Psoas muscle (tissue), 8 donors: ENCODE results near the gene SCN3A. TPM values are rescaled to one million over a fixed set of nuclear protein-coding genes. Genes with fewer than 3 reads are reported as not detected.

Experiments used
- ATAC-seq, 4 donors: fragments of 200-7000 bp; cut with Tn5 transposase; one replicate each; pipeline ENCODE4 v1.9.1; 2020; ENCODE audit warnings: moderate library complexity in 3 of 4, mild to moderate bottlenecking in 2 of 4
- DNase-seq, 2 donors: peaks; one replicate each; pipeline ENCODE4 v3.0.0-alpha.2; 2020
- H3K27ac ChIP-seq: fragments of 200-600 bp; one replicate; pipeline ENCODE4 v1.8.0; 2022
- H3K27me3 ChIP-seq, 3 donors: fragments of 200-600 bp in 1 of 3; one replicate each; pipeline versions ENCODE4 v1.6.1 to v1.8.0; 2013 to 2022; ENCODE audit warnings: low read length in 2 of 3, mild to moderate bottlenecking in 2 of 3, moderate library complexity in 1 of 3; ENCODE audit not compliant: insufficient read depth in 3 of 3
- H3K36me3 ChIP-seq, 2 donors: fragments of 200-600 bp in 1 of 2; one replicate each; pipeline versions ENCODE4 v1.6.1 to v1.8.0; 2013 to 2022; ENCODE audit warnings: low read depth in 1 of 2, mild to moderate bottlenecking in 1 of 2, moderate library complexity in 1 of 2; ENCODE audit not compliant: insufficient read depth in 1 of 2
- H3K4me1 ChIP-seq: fragments of 200-600 bp; one replicate; pipeline ENCODE4 v1.8.0; 2022
- H3K4me3 ChIP-seq: fragments of 200-600 bp; one replicate; pipeline ENCODE4 v1.8.0; 2022; ENCODE audit warnings: mild to moderate bottlenecking
- H3K9me3 ChIP-seq: fragments of 200-600 bp; one replicate; pipeline ENCODE4 v1.8.0; 2022
- WGBS, 3 donors: extraction: QIAGEN DNeasy Blood & Tissue Kit; methylation state at CpG; one replicate each; pipeline versions ENCODE4 v1.1.6 to v1.1.7; 2013; 5-methylcytosine and 5-hydroxymethylcytosine counted together
- intact Hi-C, 2 donors: fragments of 100-400 bp; cut with DNase I; formaldehyde crosslinking; loops; one replicate each; pipeline versions ENCODE4 v1.11.0 to v1.14.2; 2022
- polyA plus RNA-seq, 3 donors: library from polyadenylated mRNA; stranded (reverse); fragments of 200-250 nt; gene quantifications; one replicate each; pipeline ENCODE4 v1.2.3, GENCODE V29; 2013
- total RNA-seq, 4 donors: library from RNA; stranded (reverse); fragmentation: NEBNext Ultra II Directional in 2 of 4; extraction: Animal tissue kit (Norgen Biotek cat#: 25700) in 2 of 4; gene quantifications; one replicate each; pipeline versions ENCODE4 v1.2.1 to v1.2.4, GENCODE V29; 2021 to 2023
- TF ChIP-seq, protein P1 (sequence below): fragments of 200-600 bp; IDR thresholded peaks from one replicate; pipeline ENCODE4 v1.8.0; 2022; ENCODE audit warnings: antibody characterized with exemption
- donor health status: healthy with polysubstance abuse.
- donor health status: DM: no; HTN: no; CAD: no; lungs with moderate emphysema.
- donor health status: Bipolar disorder and iron deficiency.
- donor health status: healthy.
- donor health status: DM: yes; HTN: yes; CAD: no.
- donor health status: DM: no; HTN: no; CAD: no.
- donor health status: DM: no; HTN: no; CAD: no.
- donor health status: DM: yes; HTN: yes; CAD: no.

Gene SCN3A
- total and polyA plus RNA-seq, 7 donors: 0.10 to 1.7 (median 0.58) TPM

DNA sequence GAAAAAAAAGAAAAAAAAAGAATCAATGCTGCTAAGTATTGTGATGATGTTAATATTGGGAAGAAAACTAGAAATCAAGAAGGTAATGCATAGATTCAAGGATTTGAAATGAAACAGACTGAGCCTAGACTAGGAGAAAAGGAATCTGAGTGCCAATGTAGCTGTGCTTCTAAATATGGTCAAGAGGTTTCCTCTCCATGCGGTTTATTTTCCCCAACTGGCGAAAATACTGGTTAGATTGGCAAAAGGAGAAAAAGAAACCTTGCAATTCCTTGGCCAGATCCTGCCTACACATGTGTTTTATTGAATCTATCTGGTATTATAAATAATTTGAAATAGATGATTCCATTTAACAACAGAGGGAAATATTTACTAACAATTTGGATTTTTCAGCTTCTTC, 5.7 kb downstream of the SCN3A start:
- Histone ChIP-seq H3K27ac (no peak overlapping the region), H3K4me1 (no peaks in the 10 kb centered on the region), H3K27me3 (no peaks in the 10 kb centered on the region), H3K9me3 (no peaks in the 10 kb centered on the region), H3K36me3 (no peaks in the 10 kb centered on the region), H3K4me3 (no peak overlapping the region)
- 52 to 68% (median 60%) methylated on average over 2 of the region's 2 CpGs for WGBS, 3 donors
- intact Hi-C loops: no loop called here
- DNase-seq (no peak), ATAC-seq (no peak)
- TF ChIP-seq, protein P1, sequence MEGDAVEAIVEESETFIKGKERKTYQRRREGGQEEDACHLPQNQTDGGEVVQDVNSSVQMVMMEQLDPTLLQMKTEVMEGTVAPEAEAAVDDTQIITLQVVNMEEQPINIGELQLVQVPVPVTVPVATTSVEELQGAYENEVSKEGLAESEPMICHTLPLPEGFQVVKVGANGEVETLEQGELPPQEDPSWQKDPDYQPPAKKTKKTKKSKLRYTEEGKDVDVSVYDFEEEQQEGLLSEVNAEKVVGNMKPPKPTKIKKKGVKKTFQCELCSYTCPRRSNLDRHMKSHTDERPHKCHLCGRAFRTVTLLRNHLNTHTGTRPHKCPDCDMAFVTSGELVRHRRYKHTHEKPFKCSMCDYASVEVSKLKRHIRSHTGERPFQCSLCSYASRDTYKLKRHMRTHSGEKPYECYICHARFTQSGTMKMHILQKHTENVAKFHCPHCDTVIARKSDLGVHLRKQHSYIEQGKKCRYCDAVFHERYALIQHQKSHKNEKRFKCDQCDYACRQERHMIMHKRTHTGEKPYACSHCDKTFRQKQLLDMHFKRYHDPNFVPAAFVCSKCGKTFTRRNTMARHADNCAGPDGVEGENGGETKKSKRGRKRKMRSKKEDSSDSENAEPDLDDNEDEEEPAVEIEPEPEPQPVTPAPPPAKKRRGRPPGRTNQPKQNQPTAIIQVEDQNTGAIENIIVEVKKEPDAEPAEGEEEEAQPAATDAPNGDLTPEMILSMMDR: no peak

DNA sequence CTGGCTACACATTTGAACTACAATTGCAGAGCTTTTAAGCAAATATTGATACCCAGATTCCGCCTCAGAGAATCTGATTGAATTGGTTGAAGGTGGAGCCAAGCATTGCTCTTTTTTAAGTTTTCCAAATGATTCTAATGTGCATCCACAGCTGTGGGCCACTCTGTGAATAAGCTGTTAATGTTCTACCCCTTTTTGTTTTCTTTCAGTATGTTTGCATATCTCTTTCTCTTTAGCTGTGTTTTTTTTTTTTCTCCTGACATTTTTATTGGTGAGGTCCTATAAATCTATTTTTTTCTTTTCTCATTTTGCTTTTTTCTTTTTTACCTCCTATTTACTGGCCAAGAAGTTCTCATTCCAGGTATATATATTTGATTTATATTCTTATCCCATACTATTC, 6.5 kb downstream of the SCN3A start:
- intact Hi-C loops: no loop called here
- no peaks in the 10 kb centered on the region for H3K9me3 ChIP-seq
- no peaks in the 10 kb centered on the region for H3K27me3 ChIP-seq
- H3K27ac ChIP-seq: no peak overlapping the region
- no peaks in the 10 kb centered on the region for H3K4me1 ChIP-seq
- WGBS, 3 donors: 87 to 96% (median 94%) methylated on average over 1 of the region's 1 CpG
- no peaks in the 10 kb centered on the region for H3K36me3 ChIP-seq
- TF ChIP-seq, protein P1: no peak
- H3K4me3 ChIP-seq: no peak overlapping the region
- ATAC-seq: no peak
- DNase-seq: no peak

DNA sequence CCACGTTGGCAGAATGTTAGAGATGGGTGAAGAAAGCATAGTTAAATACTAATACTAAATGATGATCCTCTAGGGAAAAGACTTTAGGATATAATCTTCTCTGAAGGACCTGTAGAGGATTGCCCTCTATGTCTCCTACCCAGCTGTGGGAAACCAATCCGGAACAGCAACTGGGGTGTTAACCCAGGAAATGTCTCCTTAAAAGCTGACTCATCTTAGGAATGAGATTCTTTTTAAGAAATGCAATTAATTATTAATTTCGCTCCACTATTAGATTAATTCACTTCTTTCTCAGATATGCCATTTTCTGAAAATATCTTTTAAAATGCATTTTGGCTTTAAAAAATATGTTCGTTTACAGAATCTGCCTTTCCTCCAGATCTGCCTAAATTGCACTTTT, 7.4 kb downstream of the SCN3A start:
- WGBS, 3 donors: 72 to 80% (median 74%) methylated on average over 4 of the region's 4 CpGs
- no peaks in the 10 kb centered on the region for H3K4me1 ChIP-seq
- intact Hi-C loops: no loop called here
- ATAC-seq (no peak), DNase-seq (no peak)
- no peak overlapping the region for H3K4me3 ChIP-seq
- H3K27ac ChIP-seq: no peak overlapping the region
- H3K36me3 ChIP-seq: no peaks in the 10 kb centered on the region
- no peaks in the 10 kb centered on the region for H3K9me3 ChIP-seq
- TF ChIP-seq, protein P1: no peak
- no peaks in the 10 kb centered on the region for H3K27me3 ChIP-seq

DNA sequence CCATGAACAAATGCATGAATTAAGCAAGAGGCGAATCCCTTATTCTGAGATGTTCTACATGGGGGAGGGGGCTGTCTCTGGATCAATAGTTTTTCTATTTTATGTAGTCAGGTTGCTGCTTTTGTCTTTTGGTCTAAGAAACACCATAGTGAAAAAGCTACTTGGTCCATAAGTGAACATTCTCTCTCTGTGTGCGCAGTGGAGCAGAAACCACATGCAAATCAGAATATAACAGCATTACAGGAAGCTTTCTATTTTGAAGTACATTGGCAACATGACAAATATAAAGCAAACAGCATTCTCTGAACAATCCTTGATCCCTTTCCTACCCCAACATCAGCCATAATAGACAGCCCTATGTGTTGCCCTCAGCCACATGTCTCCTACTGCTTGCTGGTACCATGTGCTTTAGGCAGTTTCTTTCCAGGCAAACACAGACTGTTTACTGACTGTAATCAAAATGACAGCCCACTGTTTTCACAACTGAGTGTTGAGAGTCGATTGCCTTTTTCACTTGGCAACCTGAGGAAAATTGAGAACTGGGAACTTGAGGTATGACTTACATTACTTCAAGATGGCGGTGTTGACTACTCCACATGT, 10.6 kb downstream of the SCN3A start:
- DNase-seq: no peak
- ATAC-seq: no peak
- WGBS, 3 donors: 80 to 82% (median 81%) methylated on average over 4 of the region's 4 CpGs
- no peaks in the 10 kb centered on the region for H3K9me3 ChIP-seq
- H3K36me3 ChIP-seq: no peaks in the 10 kb centered on the region
- no peak overlapping the region for H3K27ac ChIP-seq
- no peaks in the 10 kb centered on the region for H3K27me3 ChIP-seq
- TF ChIP-seq, protein P1: no peak
- H3K4me1 ChIP-seq: no peaks in the 10 kb centered on the region
- H3K4me3 ChIP-seq: no peak overlapping the region
- intact Hi-C loops: no loop called here

DNA sequence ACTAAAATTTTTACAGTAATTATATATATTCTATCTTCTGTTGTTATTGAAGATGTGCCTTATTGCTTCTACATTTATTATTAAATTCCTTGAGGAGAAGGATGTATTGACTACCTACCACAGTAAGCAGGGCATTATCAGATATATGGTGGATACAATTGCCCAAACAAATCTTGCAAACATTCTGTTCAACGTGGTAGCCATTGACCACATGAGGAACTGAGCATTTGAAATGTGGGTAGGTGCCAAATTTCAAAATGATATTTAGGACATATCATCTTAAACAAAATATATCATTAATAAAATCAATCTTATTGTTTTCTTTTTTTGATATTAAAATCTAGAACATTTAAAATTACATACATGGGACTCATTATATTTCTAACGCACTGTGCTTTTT, 11.1 kb downstream of the SCN3A start:
- ATAC-seq (no peak), DNase-seq (no peak)
- no peak overlapping the region for H3K27ac ChIP-seq
- TF ChIP-seq, protein P1: no peak
- H3K4me1 ChIP-seq: no peaks in the 10 kb centered on the region
- 77 to 83% (median 83%) methylated on average over 2 of the region's 2 CpGs for WGBS, 3 donors
- no peaks in the 10 kb centered on the region for H3K27me3 ChIP-seq
- H3K9me3 ChIP-seq: no peaks in the 10 kb centered on the region
- no peaks in the 10 kb centered on the region for H3K36me3 ChIP-seq
- no peak overlapping the region for H3K4me3 ChIP-seq
- intact Hi-C loops: no loop called here
